ENCODE measurements around the gene CEBPG. TPM values are rescaled to one million over a fixed set of nuclear protein-coding genes. Genes with fewer than 3 reads are reported as not detected.

CEBPG gene
- polyA plus RNA-seq, 4 donors: 20.7 to 23.7 (median 23.2) TPM

- no peak for DNase-seq (ENCODE audit: low read depth in 4 of 4, low spot score in 2 of 4)
Observed at GRCh38 chr19:33377586-33378475, 4.3 kb downstream of the CEBPG start.

GRCh38 chr19:33379151-33379829 lies 5.8 kb downstream of the CEBPG start:
- no peak for DNase-seq (ENCODE audit: low read depth in 4 of 4, low spot score in 2 of 4)

GRCh38 chr19:33381101-33381500 lies 7.6 kb downstream of the CEBPG start:
- no peak for DNase-seq (ENCODE audit: low read depth in 4 of 4, low spot score in 2 of 4)

GRCh38 chr19:33382006-33382405 lies 8.5 kb downstream of the CEBPG start:
- no peak for DNase-seq (ENCODE audit: low read depth in 4 of 4, low spot score in 2 of 4)

GRCh38 chr19:33382982-33383381 lies 9.5 kb downstream of the CEBPG start:
- DNase-seq (ENCODE audit: low read depth in 4 of 4, low spot score in 2 of 4): no peak

- DNase-seq (ENCODE audit: low read depth in 4 of 4, low spot score in 2 of 4): no peak
Observed at GRCh38 chr19:33383720-33384292, 10.3 kb downstream of the CEBPG start.

GRCh38 chr19:33384983-33385382 lies 11.5 kb downstream of the CEBPG start:
- no peak for DNase-seq (ENCODE audit: low read depth in 4 of 4, low spot score in 2 of 4)

GRCh38 chr19:33385956-33386355 lies 12.4 kb downstream of the CEBPG start:
- no peak for DNase-seq (ENCODE audit: low read depth in 4 of 4, low spot score in 2 of 4)

GRCh38 chr19:33386361-33386858 lies 12.9 kb downstream of the CEBPG start:
- no peak for DNase-seq (ENCODE audit: low read depth in 4 of 4, low spot score in 2 of 4)

- no peak for DNase-seq (ENCODE audit: low read depth in 4 of 4, low spot score in 2 of 4)
Observed at GRCh38 chr19:33387351-33388230, 14.1 kb downstream of the CEBPG start.

GRCh38 chr19:33388231-33388724 lies 14.8 kb downstream of the CEBPG start:
- no peak for DNase-seq (ENCODE audit: low read depth in 4 of 4, low spot score in 2 of 4)

- no peak for DNase-seq (ENCODE audit: low read depth in 4 of 4, low spot score in 2 of 4)
Observed at GRCh38 chr19:33388725-33389420, 15.4 kb downstream of the CEBPG start.

- no peak for DNase-seq (ENCODE audit: low read depth in 4 of 4, low spot score in 2 of 4)
Observed at GRCh38 chr19:33389421-33390100, 16.1 kb downstream of the CEBPG start.

- DNase-seq (ENCODE audit: low read depth in 4 of 4, low spot score in 2 of 4): no peak
Observed at GRCh38 chr19:33390101-33390907, 16.8 kb downstream of the CEBPG start.

GRCh38 chr19:33390908-33391630 lies 17.6 kb downstream of the CEBPG start:
- DNase-seq (ENCODE audit: low read depth in 4 of 4, low spot score in 2 of 4): no peak

- DNase-seq (ENCODE audit: low read depth in 4 of 4, low spot score in 2 of 4): no peak
Observed at GRCh38 chr19:33391631-33392249, 18.2 kb downstream of the CEBPG start.
